IMR-90 (cell line): Measurements from ENCODE around the gene OR2G6. TPM values are rescaled to one million over a fixed set of nuclear protein-coding genes. Genes with fewer than 3 reads are reported as not detected.
"Not testable (repeated sequence)": the region's sequence is repeated elsewhere in the genome, so short reads cannot be mapped to it uniquely, and the experiment has no call there.

Source experiments
- ATAC-seq: fragments of 200-7000 bp; cut with Tn5 transposase; 2 replicates; pipeline ENCODE4 v1.9.1; 2020; ENCODE audit warnings: low read depth, mild to moderate bottlenecking, moderate library complexity
- Bru-seq: library from RNA; stranded (reverse); fragments of 400-500 nt; gene quantifications from one replicate; lab custom pipeline; 2021; lab: Mats Ljungman, UMichigan
- BruChase-seq, 2 experiments: library from RNA; stranded (reverse); fragments of 400-500 nt; gene quantifications; one replicate each; lab custom pipeline; 2021; lab: Mats Ljungman, UMichigan
- BruUV-seq: library from RNA; stranded (reverse); fragments of 400-500 nt; replicated peaks from 2 replicates; lab custom pipeline; 2021; lab: Mats Ljungman, UMichigan
- CTCF ChIA-PET: fragments of 300-600 bp; formaldehyde crosslinking; extraction: SDS; loops from one replicate; lab custom pipeline; 2021; ENCODE audit warnings: antibody characterized with exemption; lab: Yijun Ruan, JAX
- POLR2A ChIA-PET: fragments of 300-600 bp; sonication (Branson Sonifier 250); formaldehyde crosslinking; loops from one replicate; lab custom pipeline; 2022; ENCODE audit warnings: antibody characterized with exemption; ENCODE audit not compliant: unreplicated experiment; lab: Charles Lee
- DNase-seq: peaks from one replicate; pipeline ENCODE4 v3.0.0; 2013
- H2AFZ ChIP-seq: replicated peaks from 2 replicates; pipeline ENCODE3; 2013; ENCODE audit warnings: low read length, mild to moderate bottlenecking; ENCODE audit not compliant: poor library complexity
- H2AK5ac ChIP-seq: 2 replicates; pipeline ENCODE4 v1.6.1; 2013; ENCODE audit warnings: low read depth, low read length, inconsistent platforms
- H2AK9ac ChIP-seq: replicated peaks from 2 replicates; pipeline ENCODE3; 2013; ENCODE audit warnings: mild to moderate bottlenecking, low read depth, low read length, moderate library complexity; ENCODE audit not compliant: poor library complexity
- H2BK120ac ChIP-seq: 2 replicates; pipeline ENCODE4 v1.6.1; 2013; ENCODE audit warnings: low read depth, low read length, inconsistent platforms
- H2BK15ac ChIP-seq: 3 replicates; pipeline ENCODE4 v1.6.1; 2013; ENCODE audit warnings: low read depth, low read length, inconsistent platforms
- H2BK20ac ChIP-seq: 2 replicates; pipeline ENCODE4 v1.6.1; 2013; ENCODE audit warnings: low read depth, mild to moderate bottlenecking, inconsistent platforms, low read length, moderate library complexity
- H2BK5ac ChIP-seq: 2 replicates; pipeline ENCODE4 v1.6.1; 2013; ENCODE audit warnings: mild to moderate bottlenecking, low read depth, low read length, inconsistent platforms; ENCODE audit not compliant: poor library complexity, severe bottlenecking
- H3K14ac ChIP-seq: replicated peaks from 2 replicates; pipeline ENCODE4 v1.6.1; 2013; ENCODE audit warnings: low read depth, low read length, inconsistent platforms
- H3K18ac ChIP-seq: 2 replicates; pipeline ENCODE4 v1.6.1; 2013; ENCODE audit warnings: low read depth, low read length, control low read depth
- H3K23ac ChIP-seq: 2 replicates; pipeline ENCODE4 v1.6.1; 2013; ENCODE audit warnings: low read depth, low read length, inconsistent platforms
- H3K27ac ChIP-seq: 2 replicates; pipeline ENCODE4 v1.5.1; 2013; ENCODE audit warnings: mild to moderate bottlenecking, control low read depth, low read length; ENCODE audit not compliant: insufficient read depth
- H3K27me3 ChIP-seq: 2 replicates; pipeline ENCODE4 v1.6.1; 2013; ENCODE audit warnings: low read length; ENCODE audit not compliant: control insufficient read depth, insufficient read depth
- H3K36me3 ChIP-seq: 2 replicates; pipeline ENCODE4 v1.6.1; 2013; ENCODE audit warnings: low read length, mixed read lengths; ENCODE audit not compliant: control insufficient read depth, insufficient read depth
- H3K4ac ChIP-seq: 2 replicates; pipeline ENCODE4 v1.6.1; 2013; ENCODE audit warnings: low read depth, low read length, inconsistent platforms
- H3K4me1 ChIP-seq: 2 replicates; pipeline ENCODE4 v1.6.1; 2013; ENCODE audit warnings: low read length, mixed read lengths; ENCODE audit not compliant: control insufficient read depth, insufficient read depth
- H3K4me2 ChIP-seq: 2 replicates; pipeline ENCODE4 v1.6.1; 2013; ENCODE audit warnings: low read depth, mild to moderate bottlenecking, control low read depth, low read length, moderate library complexity
- H3K4me3 ChIP-seq: 2 replicates; pipeline ENCODE4 v1.5.1; 2013; ENCODE audit warnings: low read depth, mild to moderate bottlenecking, control low read depth, low read length, moderate library complexity; ENCODE audit not compliant: insufficient read depth
- H3K56ac ChIP-seq: 2 replicates; pipeline ENCODE4 v1.6.1; 2013; ENCODE audit warnings: low read length, inconsistent platforms; ENCODE audit not compliant: insufficient read depth; ENCODE audit errors: extremely low read depth
- H3K79me1 ChIP-seq, 2 experiments: 2 replicates each; pipeline ENCODE4 v1.6.1; 2013; ENCODE audit warnings: low read length in 2 of 2, inconsistent platforms in 1 of 2, low read depth in 1 of 2
- H3K9ac ChIP-seq: 2 replicates; pipeline ENCODE4 v1.6.1; 2013; ENCODE audit warnings: low read depth, low read length, control low read depth
- H3K9me1 ChIP-seq: 2 replicates; pipeline ENCODE4 v1.6.1; 2013; ENCODE audit warnings: low read length, inconsistent platforms; ENCODE audit not compliant: insufficient read depth
- H3K9me3 ChIP-seq: 2 replicates; pipeline ENCODE4 v1.6.1; 2013; ENCODE audit warnings: low read length; ENCODE audit not compliant: control insufficient read depth, insufficient read depth
- H4K20me1 ChIP-seq: 2 replicates; pipeline ENCODE4 v1.6.1; 2013; ENCODE audit warnings: low read length, inconsistent platforms; ENCODE audit not compliant: insufficient read depth
- H4K5ac ChIP-seq: 2 replicates; pipeline ENCODE4 v1.6.1; 2013; ENCODE audit warnings: mild to moderate bottlenecking, low read depth, low read length, control low read depth
- H4K8ac ChIP-seq, 2 experiments: 2 replicates each; pipeline ENCODE4 v1.6.1; 2013; ENCODE audit warnings: low read depth in 2 of 2, low read length in 2 of 2, control low read depth in 1 of 2, inconsistent platforms in 1 of 2
- H4K91ac ChIP-seq: 2 replicates; pipeline ENCODE4 v1.6.1; 2013; ENCODE audit warnings: low read depth, low read length, inconsistent platforms; ENCODE audit not compliant: insufficient read depth
- WGBS, 2 experiments: methylation state at CpG; one replicate each; pipeline versions ENCODE4 v1.1.5 to v1.1.7; 2013; ENCODE audit warnings: missing lambda C conversion rate in 2 of 2; ENCODE audit not compliant: insufficient read length in 1 of 2; ENCODE audit errors: extremely low coverage in 2 of 2; 5-methylcytosine and 5-hydroxymethylcytosine counted together
- dilution Hi-C: fragments of 300-500 bp; cut with HindIII; formaldehyde crosslinking; loops from one replicate; pipeline ENCODE4 v1.14.3; 2018; ENCODE audit warnings: low sequenced_read_pairs; ENCODE audit not compliant: unreplicated experiment
- in situ Hi-C: fragments of 300-500 bp; cut with MboI; formaldehyde crosslinking; loops from 3 replicates; pipeline ENCODE4 v1.14.3; 2019; ENCODE audit warnings: low sequenced_read_pairs, inconsistent platforms, mixed read lengths
- intact Hi-C: fragments of 100-400 bp; cut with micrococcal nuclease; formaldehyde crosslinking; loops from 2 replicates; pipeline ENCODE4 v1.10.0; 2022
- long read RNA-seq: library from polyadenylated mRNA; unstranded; transcript quantifications from one replicate; pipeline ENCODE4 v2.0.0, GENCODE V29; 2021; ENCODE audit not compliant: unreplicated experiment
- polyA plus RNA-seq, 3 experiments: library from polyadenylated mRNA; depleted of rRNA; stranded (reverse); fragments of >200 nt; gene quantifications; 2 replicates each; pipeline ENCODE4 v1.2.3, GENCODE V29; 2012; ENCODE audit warnings: low replicate concordance in 1 of 3
- total RNA-seq: library from RNA; depleted of rRNA; stranded (reverse); fragments of >200 nt; gene quantifications from 2 replicates; pipeline ENCODE4 v1.2.3, GENCODE V29; 2012; rRNA removed

Gene OR2G6
- not detected in 2 replicates for total RNA-seq
- not detected in 2 replicates for polyA plus RNA-seq (2012; rRNA removed)
- not detected in 2 replicates for polyA plus RNA-seq (2012; cell fraction: cytosol; rRNA removed)
- polyA plus RNA-seq (2012; cell fraction: nucleus; rRNA removed; ENCODE audit: low replicate concordance), result not detected in 2 replicates
- Bru-seq, nascent RNA, result not detected
- BruChase-seq, experiment 1, labeled RNA remaining after a 6-hour chase, result not detected
- not detected for BruChase-seq, experiment 2, labeled RNA remaining after a 2-hour chase
- long read RNA-seq, result 0 reads

GRCh38 chr1:248507773-248508172 is at the start of gene OR2G6:
OR2G6 (plus strand) TSS chr1:248508073; CDS start chr1:248521647, 13,574 bp downstream.
- POLR2A ChIA-PET, H4K5ac ChIP-seq, H2AFZ ChIP-seq, H4K91ac ChIP-seq, H2AK5ac ChIP-seq, H3K9me1 ChIP-seq, BruUV-seq, DNase-seq, H2AK9ac ChIP-seq, H2BK120ac ChIP-seq, H3K23ac ChIP-seq, H4K8ac ChIP-seq, H3K27ac ChIP-seq, H3K36me3 ChIP-seq, H3K9ac ChIP-seq, H3K4me2 ChIP-seq, dilution Hi-C loops, H3K18ac ChIP-seq, H4K20me1 ChIP-seq, H3K14ac ChIP-seq, H3K4me1 ChIP-seq, CTCF ChIA-PET, H3K27me3 ChIP-seq, H3K56ac ChIP-seq, H3K79me1 ChIP-seq, H3K4me3 ChIP-seq, H2BK15ac ChIP-seq, H2BK20ac ChIP-seq, H3K4ac ChIP-seq, in situ Hi-C loops, H3K9me3 ChIP-seq, ATAC-seq, intact Hi-C loops, H2BK5ac ChIP-seq: not testable (repeated sequence)
- no CpG with 5 or more reads among the region's 2 CpGs for whole genome bisulfite sequencing, 2 experiments

DNA sequence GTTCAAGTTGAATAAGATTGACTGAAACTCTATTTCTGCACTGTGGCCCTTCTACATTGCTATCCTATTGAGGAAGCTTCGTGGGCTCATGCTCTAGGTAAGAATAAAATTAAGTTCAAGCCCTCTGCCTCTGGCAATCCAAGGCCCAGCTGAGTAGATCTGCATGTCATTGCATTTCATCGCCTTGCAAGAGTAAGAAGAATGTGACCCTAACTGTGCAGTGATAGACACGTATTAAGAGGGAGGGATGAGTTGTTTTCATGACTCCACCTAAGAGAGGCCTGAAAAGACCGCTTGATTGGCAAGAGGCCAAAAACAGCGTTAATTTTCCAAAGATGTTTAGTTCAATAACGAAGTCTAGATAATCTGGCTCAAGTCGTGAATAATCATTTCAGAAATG is 48.8 kb upstream of the OR2G6 start:
- CTCF ChIA-PET, H2AFZ ChIP-seq, POLR2A ChIA-PET, in situ Hi-C loops, intact Hi-C loops, H3K18ac ChIP-seq, H3K56ac ChIP-seq, ATAC-seq, H3K4ac ChIP-seq, DNase-seq, H3K27me3 ChIP-seq, H3K23ac ChIP-seq, H3K9me1 ChIP-seq, H3K4me2 ChIP-seq, H3K9me3 ChIP-seq, H2BK5ac ChIP-seq, H3K79me1 ChIP-seq, H2AK5ac ChIP-seq, H2BK20ac ChIP-seq, H3K36me3 ChIP-seq, H4K5ac ChIP-seq, H3K4me1 ChIP-seq, BruUV-seq, H4K8ac ChIP-seq, H3K14ac ChIP-seq, H2AK9ac ChIP-seq, H4K91ac ChIP-seq, H3K4me3 ChIP-seq, H3K9ac ChIP-seq, dilution Hi-C loops, H3K27ac ChIP-seq, H2BK15ac ChIP-seq, H2BK120ac ChIP-seq, H4K20me1 ChIP-seq: not testable (repeated sequence)
- WGBS, 2 experiments, result no CpG with 5 or more reads among the region's 7 CpGs
